ENCODE results near the gene CCT2. TPM values are rescaled to one million over a fixed set of nuclear protein-coding genes. Genes with fewer than 3 reads are reported as not detected.

The CCT2 gene
- total RNA-seq = 100 to 1,000 TPM in 3 of 4 donors, 10 to 100 TPM in 1; 59.1 to 200 (median 152) TPM

- no peaks in the 10 kb centered on the region for H3K27me3 ChIP-seq
- intact Hi-C loops (cut with DNase I; ENCODE audit: low total_unique reads) = loop anchor here (10.0 kb wide), 1 partner anchor 111 kb away; the partner anchor contains the start of gene FRS2
- peak within 1 kb of the TSS; percentile 78 to 84 for H3K27ac ChIP-seq
- no peaks in the 10 kb centered on the region for H3K36me3 ChIP-seq
- no peaks in the 10 kb centered on the region for H3K9me3 ChIP-seq
- H3K4me1 ChIP-seq = no peaks in the 10 kb centered on the region
- H3K4me3 ChIP-seq = peak within 1 kb of the TSS; percentile 83 to 98
- TF ChIP-seq POLR2A (IDR thresholded peaks at IDR 0.05) (peak; percentile 53 to 86), CTCF (IDR thresholded peaks at IDR 0.05) (peak in 2 of 4 experiments; percentile 10 to 28)
- DNase-seq = peak; percentile 96
Observed at GRCh38 chr12:69585189-69586062, at the start of gene CCT2. CCT2 (plus strand) TSS chr12:69585459; CDS start chr12:69585522, 63 bp downstream.

GRCh38 chr12:69540987-69541386 lies 44.3 kb upstream of the CCT2 start:
- TF ChIP-seq CTCF (IDR thresholded peaks at IDR 0.05) = no peak
- no peak for TF ChIP-seq POLR2A (IDR thresholded peaks at IDR 0.05)
- Histone ChIP-seq H3K4me1 (peaks cover 0 to 5% of the 10 kb centered on the region in 2 donors), H3K9me3 (no peaks in the 10 kb centered on the region), H3K36me3 (no peaks in the 10 kb centered on the region), H3K27ac (no peak overlapping the region), H3K4me3 (no peak overlapping the region), H3K27me3 (no peaks in the 10 kb centered on the region)
- intact Hi-C loops (cut with DNase I; ENCODE audit: low total_unique reads) = no loop called here
- DNase-seq = no peak

GRCh38 chr12:69544087-69544486 lies 41.2 kb upstream of the CCT2 start:
- Histone ChIP-seq H3K4me3 (no peak overlapping the region), H3K27ac (no peak overlapping the region), H3K4me1 (no peaks in the 10 kb centered on the region), H3K9me3 (no peaks in the 10 kb centered on the region), H3K27me3 (no peaks in the 10 kb centered on the region), H3K36me3 (no peaks in the 10 kb centered on the region)
- intact Hi-C loops (cut with DNase I; ENCODE audit: low total_unique reads) = no loop called here
- TF ChIP-seq CTCF (IDR thresholded peaks at IDR 0.05) (no peak), POLR2A (IDR thresholded peaks at IDR 0.05) (no peak)
- no peak for DNase-seq

GRCh38 chr12:69545081-69545480 lies 40.2 kb upstream of the CCT2 start:
- intact Hi-C loops (cut with DNase I; ENCODE audit: low total_unique reads) = no loop called here
- TF ChIP-seq CTCF (IDR thresholded peaks at IDR 0.05) (no peak), POLR2A (IDR thresholded peaks at IDR 0.05) (no peak)
- Histone ChIP-seq H3K9me3 (no peaks in the 10 kb centered on the region), H3K27me3 (no peaks in the 10 kb centered on the region), H3K4me3 (no peak overlapping the region), H3K36me3 (no peaks in the 10 kb centered on the region), H3K4me1 (no peaks in the 10 kb centered on the region), H3K27ac (no peak overlapping the region)
- DNase-seq = no peak

- no peak for DNase-seq
- Histone ChIP-seq H3K4me1 (no peaks in the 10 kb centered on the region), H3K9me3 (no peaks in the 10 kb centered on the region), H3K27ac (no peak overlapping the region), H3K36me3 (no peaks in the 10 kb centered on the region), H3K27me3 (no peaks in the 10 kb centered on the region), H3K4me3 (no peak overlapping the region)
- intact Hi-C loops (cut with DNase I; ENCODE audit: low total_unique reads) = no loop called here
- TF ChIP-seq POLR2A (IDR thresholded peaks at IDR 0.05) (no peak), CTCF (IDR thresholded peaks at IDR 0.05) (no peak)
Observed at GRCh38 chr12:69546693-69547438, 38.4 kb upstream of the CCT2 start.

Data from uterus (tissue), 4 donors.